Measurements from ENCODE around the gene FAM114A1.

Gene FAM114A1

DNA sequence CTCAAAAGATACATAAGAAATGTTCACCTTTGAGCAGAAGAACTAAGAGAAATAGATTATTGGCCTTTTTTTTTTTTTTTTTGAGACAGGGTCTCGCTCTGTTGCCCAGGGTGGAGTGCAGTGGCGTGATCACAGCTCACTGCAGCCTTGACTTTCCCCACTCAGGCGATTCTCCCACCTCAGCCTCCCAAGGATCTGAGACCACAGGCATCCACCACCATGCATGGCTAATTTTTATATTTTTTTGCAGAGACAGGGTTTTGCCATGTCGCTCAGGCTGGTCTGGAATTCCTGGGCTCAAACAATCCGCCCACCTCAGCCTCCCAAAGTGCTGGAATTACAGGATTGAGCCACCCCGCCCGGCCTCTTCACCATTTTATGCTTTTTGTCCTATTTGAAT, 8.1 kb upstream of the FAM114A1 start:
- DNase-seq (no peak), ATAC-seq (no peak)

DNA sequence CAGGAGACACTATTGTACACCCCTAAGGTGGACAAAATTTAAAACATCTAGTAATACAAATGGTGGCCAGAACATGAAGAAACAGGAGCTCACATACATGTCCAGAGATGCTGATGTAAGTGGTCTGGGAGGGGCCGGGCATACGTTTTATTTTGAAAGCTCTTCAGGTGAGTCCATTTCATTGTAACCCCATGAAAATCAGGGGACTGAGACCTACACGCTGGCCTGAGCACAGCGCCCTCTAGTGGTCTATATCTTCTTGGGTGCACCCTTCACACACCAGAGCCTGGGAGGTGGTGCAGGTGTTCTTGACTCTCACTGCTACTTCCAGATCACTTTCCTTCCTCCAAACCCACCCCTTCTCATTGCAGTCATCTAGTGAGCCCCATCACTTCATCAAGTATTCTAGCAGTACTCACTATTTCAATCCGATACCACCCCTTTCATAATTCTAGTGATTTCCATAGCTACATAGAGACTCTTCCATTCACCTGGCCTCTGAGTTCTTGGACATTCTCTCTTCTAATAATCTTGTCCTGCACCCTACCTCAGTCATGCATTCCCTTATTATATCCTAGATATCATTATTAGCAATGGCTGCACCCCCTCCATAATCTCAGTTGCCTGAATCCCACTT, 6.7 kb upstream of the FAM114A1 start:
- DNase-seq = peak; percentile 64

DNA sequence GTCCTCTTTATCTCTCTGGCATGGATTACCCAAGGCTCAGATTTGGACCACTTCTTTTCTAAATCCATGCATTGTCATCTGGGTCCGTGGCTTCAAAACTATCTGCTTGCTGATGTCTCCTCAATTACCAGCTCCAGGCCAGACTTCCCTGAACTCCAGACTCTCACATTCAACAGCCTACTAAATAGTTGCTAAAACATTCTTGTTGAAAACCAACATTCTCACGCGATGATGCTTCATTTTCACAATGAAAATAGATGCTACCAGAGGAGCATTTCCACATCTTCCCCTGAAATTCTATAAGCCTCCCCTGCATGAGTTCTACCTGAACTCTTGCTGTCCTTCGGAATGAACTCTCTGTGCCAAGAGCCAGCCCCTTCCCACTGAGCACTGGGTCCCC, 5.8 kb upstream of the FAM114A1 start:
- ATAC-seq = no peak
- DNase-seq = no peak

More for the DNA sequence above, 6.7 kb upstream of the FAM114A1 start:
- no peak for ATAC-seq

DNA sequence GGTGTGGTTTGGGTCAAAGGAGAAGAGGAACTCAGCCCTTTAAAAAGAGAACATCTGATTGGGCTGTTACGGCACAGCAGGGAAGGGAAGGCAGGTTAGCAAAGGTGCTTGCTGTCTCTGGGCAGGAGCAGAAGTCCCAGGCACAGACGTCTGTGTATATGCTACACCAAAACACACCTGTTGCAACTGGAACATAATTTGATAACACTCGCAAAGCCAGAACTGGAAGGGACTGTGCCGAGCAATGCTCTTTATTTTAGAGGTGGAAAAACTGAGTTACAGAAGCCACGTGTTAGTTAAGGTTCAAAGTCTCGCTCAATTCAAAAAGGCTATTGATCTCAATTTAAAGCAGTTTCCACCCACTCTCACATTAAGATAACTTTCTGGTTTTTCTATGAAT, 2.2 kb upstream of the FAM114A1 start:
- DNase-seq (no peak), ATAC-seq (peak; percentile 38)

DNA sequence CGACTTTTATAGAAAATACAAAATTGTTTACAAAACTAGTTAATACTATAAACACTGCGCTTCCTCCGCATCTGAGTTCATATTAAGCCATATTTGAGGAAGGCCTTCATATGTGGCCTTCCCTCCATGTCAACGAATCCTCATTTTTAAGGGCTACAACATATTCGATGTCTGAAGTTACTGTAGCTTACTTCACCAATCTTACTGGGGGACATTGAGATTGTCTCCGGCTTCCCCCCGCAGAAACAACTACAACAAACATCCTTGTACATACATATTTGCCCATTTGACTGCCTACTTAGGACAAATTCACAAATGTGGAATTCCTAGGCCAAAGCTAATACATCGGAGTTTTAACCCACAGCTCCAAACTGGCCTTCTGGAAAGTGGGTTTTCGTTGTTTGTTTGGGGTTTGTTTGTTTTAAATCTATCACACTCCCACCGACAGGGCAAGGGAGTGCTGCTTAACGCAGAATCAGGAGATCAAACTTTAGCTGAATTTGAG, 581 bp upstream of the FAM114A1 start:
- DNase-seq = no peak
- ATAC-seq = no peak

DNA sequence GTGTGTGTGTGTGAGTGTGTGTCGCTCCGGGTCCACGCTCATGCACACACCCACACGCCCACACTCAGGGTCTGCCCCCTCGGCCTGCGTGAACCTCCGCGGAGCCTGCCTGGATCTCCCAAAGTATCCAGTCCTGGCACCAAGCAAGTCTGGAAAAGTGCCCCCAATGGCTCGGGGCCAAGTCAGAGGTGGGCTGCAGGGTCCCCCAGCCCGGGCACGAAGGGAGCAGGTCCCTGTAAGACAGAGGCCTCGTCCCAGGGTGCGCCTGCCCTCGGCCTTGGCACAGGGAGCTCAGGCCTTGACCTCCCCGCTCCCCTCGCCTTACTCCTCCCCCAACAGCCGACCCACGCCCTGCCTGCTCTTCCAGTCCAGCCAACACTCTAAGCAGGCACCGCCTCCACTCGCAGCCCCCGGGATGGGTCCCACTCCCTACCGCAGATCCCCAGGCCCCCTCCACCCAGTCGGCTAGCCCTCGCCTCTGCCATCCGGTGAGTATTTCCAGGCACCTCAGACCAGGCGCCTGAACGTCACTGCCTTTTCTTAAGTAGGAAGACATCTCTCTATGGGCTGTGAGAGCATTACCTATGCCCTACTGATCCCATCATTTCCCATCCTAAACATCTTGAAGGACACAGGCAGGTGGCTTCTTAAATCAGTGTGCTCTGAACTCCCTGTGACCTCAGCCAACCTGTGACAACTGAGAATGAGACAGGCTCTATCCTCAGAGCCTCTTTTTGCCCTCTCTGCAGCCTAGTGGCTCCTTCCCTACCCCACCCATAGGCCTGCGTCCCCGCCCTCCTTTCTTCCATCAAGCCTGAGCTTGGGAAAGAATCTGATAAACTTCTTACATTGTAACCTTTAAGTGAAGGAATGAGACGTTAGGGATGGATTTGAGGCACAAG, 704 bp downstream of the FAM114A1 start:
- no peak for DNase-seq
- peak; percentile 12 for ATAC-seq

DNA sequence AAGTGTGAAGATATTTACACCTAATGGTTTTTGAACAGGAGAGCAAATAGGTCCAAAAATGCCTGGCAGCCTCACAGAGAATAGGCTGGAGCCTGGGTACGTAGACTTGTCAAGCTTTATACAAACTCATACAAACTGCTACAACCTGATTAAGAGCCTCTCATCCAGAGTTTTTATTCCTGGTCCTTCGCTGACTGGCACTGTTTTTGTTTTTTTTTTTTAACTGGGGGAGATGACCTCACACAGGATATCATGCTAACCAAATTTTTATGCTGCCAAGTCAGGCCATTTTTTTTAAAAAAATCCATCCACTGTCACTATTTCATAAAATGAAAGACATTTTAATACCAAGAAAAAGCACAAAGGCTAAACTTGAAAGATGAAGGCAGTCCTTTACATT, 1.9 kb downstream of the FAM114A1 start:
- no peak for DNase-seq
- ATAC-seq = no peak

DNA sequence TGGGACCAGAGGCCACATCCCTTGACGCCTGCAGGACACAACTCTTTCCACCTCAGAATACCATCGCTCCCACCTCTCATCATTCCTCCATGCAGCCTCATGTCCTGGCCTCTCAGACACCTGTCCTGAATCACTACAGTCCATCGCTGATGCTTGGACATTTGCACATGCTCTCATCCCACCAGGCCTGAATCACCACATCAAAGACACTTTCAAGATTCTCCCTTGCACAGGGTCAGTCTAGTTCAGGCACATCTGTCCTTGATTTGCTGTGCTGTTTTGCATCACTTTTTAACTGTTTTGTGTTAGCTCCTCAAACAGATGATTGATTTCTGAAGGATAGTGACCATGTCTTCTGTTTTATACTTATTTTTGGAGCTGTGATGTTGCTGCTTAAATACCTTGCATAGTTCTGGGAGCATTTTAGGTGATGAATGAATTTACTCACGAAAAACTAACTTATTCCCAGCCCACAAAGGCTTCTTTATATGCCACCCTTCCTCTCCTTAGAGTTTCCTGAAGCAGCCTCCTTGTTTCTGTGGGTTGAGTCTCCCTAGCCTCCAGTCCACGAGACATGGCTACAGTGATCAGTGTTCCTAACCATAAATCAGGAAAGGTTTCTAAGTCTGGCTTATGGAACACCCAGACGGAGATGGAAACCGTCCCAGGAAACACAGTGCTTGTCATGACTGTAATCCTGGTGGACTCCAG, 2.6 kb downstream of the FAM114A1 start:
- no peak for ATAC-seq

DNA sequence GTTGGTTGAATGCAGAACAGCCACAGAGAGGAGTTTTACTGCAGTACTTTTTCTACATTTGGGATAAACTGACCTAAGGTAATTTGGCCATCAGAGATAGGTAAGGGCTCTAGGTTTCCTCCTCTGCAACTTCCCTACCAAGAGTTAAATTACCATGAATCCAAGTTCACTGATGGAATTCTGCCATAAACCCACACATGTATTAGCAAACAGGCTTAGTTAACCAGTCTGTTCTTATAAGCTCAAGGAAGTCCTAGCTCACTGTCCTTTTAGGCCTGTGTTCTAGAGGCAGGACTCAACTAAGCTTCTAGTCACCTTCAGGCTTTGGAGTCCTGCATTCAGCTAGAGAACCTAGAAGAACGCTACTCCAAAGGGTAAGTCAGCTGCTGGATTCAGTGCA, 4.0 kb downstream of the FAM114A1 start:
- no peak for DNase-seq
- ATAC-seq = no peak

More for the DNA sequence above, 2.6 kb downstream of the FAM114A1 start:
- DNase-seq = no peak

DNA sequence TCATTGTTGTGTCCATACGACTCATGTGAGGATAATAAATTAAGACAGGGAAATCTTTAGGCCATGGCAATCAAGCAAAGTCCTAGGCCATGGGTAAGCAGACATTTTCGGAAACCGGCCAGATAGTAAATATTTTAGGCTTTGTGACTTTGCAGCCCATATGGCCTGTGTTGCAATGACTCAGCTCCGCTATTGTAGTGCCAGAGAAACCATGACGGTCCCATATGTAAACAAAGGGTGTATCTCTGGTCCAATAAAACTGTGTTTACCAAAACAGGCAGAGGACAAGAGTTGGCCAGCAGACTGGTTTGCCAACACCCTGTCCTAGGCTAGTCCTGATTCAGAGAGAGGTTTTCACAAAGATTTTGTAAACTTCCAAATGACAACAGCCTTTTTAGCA, 5.0 kb downstream of the FAM114A1 start:
- ATAC-seq (no peak), DNase-seq (no peak)

DNA sequence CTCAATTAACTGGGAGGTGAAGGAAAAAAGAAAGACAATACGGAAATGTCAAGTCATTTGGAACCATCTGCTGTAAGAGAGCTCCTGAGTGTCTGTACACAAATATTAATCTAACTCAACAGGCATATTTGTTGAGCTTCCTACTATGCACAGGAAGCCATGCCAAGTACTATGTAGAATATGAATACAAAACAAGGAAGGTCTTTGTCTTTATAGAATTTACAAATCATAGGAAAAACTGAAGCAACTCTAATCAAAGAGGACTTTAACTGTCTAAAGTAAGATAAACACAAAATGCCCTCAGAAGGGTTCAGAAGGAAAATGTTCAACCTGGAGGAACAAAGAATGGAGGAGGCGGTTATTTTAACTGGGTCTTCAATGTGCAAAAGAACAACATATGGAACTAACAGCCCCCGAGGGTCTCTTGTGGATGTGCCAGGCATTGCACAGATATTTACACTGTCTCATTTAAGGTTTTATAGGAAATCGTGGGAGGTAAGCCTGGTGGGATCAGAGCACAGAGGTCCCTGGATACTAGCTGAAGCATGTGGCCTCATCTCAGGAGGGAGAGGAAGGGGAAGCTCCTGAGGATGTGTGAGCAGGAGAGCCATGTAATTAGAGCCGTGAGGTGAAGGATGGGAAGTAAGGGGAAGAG, 5.8 kb downstream of the FAM114A1 start:
- no peak for ATAC-seq
- no peak for DNase-seq

DNA sequence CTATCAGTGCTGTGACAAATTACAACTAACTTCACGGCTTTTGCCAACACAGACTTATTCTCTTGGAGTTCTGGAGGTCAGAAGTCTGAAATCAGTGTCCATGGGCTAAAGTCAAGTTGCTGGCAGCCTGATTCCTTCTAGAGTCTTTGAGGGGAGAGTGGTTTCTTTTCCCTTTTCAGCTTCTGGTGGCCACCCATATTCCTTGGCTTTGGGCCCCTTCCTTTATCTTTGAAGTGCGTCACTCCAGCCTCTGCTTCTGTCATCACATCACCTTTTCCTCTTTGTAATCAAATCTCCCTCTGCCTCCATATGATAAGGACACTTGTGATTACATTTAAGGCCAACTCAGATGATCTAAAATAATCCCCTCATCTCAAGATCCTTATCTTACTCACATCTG, 9.0 kb downstream of the FAM114A1 start:
- DNase-seq (no peak), ATAC-seq (no peak)

DNA sequence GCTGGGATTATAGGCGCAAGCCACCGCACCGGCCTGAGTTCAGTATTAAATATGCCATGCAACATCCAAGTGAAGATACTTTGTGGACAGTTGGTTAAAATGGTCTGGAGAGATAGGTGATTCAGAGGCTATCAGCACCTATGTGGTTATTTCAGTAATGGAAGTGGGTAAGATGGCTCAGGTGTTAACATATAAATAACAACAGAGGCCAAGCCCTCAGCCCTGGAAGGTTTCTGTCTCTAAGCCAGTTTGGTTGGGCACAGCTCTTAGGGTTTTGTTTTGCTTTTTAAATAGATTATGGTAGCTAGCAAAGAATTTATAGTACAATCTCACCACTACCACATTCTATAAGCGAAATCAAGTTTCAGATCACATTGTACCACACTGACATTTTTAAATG, 16.6 kb downstream of the FAM114A1 start:
- ATAC-seq = no peak
- no peak for DNase-seq

DNA sequence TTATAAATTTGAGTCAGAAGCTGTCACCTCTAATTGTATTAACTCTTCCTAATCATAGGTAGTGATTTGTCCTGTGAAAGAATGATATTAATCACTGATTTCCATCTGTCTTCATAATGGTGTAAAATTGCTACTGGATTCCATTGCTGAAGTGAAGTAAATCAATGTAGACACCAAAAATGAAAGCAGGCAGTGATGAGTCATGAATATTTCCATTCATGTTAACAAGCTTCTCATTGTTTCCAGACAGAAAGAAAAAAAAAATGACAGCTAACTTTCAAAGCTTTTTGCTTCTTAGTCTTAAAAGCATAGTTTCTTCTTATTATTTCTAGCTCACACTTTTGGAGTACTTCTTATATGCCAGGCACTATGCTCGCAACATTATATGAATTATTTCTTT, 21.5 kb downstream of the FAM114A1 start:
- peak; percentile 50 for ATAC-seq
- DNase-seq = no peak

DNA sequence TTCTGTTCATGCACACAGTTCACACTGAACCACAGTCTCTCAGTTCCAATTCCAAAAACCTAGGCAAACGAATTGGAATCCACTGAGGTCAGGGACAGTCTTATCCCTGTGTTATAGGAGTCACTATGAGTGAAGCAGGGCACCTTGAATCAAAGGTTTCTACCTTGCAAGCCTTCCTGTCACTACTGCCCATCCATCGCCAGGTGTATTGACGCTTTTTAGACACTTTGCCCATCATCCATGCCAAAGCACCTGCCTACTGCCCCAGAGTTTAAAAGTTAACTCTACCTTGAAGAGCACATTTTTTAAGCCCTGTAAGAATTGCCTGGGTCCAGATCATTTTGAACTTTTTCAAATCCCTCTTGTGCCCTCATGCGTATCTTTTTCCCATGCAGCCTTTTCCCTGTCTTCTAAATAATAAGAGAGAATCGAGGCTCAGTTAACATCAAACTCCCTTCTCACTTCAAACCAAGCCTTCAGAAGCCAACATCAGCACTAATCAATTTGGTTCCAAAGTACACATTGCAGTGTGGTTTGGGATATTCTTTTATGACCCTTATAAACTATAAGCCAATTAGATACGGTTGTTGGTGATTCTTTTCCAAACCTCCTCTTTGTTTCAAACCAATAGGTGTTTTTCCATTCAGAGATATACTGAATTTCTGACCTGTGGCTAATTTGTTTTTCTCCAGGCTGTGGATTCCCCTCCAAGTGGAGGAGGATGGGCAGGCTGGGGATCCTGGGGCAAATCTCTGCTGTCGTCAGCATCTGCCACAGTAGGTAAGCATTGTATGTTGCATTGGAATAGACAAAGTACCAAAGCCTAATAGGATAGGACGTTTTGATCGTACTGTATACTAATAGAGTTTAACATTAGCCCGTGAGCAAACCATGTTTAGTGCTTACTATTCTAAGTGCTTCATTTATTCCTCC, 23.7 kb downstream of the FAM114A1 start:
- ATAC-seq (no peak), DNase-seq (no peak)

DNA sequence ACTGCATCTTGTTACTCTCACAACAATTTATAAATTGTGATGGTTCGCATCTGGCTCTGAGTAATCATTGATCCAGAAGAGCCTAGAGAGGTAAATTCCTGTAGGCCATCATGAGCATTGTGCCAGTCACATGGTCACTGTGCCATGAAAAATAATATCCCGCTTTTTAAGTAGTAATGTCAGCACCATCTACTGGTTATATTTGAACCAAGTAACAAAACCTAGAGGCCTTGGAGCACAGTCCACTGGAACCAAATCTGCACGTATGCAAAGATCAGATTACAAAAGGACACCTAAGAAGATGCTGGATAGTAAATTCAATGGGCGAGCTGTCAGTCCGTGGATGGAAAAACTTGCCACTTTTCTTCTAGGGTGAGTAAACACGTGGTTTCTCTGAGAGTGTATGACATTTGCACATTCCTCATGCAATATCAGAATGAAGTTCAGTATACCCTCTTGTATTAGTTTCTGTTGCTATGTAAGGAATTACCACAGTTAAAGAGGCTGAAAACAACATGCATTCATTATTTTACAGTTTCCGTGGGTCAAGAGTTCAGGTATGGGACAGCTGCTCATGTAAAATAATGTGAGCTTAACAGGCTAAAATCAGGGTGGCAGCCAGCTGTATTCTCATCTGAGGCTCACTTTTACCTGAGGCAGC, 26.8 kb downstream of the FAM114A1 start:
- ATAC-seq = peak; percentile 65

DNA sequence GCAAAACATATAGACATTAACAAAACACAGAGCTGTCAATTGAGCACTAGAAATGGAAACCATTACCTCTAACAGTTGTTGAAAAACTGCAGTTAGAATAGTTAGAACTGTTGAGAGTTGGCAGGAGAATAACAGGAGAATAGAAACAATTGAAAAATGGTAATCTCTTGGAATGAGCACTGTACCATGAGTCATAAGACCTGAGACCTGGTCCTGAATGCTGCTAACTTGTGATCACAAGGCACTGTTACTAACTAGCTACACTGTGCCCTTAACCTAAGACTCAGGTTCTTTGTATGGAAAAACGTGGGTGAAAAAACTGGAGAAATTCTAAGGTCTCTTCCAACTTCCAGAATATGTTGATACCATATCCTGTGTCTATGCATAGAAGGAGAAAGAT, 29.3 kb downstream of the FAM114A1 start:
- DNase-seq (no peak), ATAC-seq (peak; percentile 25)

More for the DNA sequence above, 26.8 kb downstream of the FAM114A1 start:
- DNase-seq = peak; percentile 9

DNA sequence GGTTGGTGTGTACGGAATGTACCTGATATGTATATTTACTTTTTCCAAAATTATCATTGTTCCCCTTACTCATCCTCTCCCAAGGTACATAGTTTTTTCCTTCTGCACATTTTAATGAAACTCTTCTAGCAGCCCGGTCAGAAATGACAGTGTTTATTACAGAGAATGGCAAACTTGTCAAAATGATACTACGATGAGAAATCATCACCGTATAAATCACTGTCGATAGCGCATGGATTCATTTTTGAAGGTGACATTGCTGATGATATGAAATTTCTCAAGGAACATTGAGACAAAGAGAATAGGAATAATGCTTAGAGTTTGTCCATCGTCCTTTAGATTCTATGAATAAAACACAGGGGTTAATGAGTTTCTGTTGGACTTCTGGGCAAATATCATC, 30.6 kb downstream of the FAM114A1 start:
- DNase-seq = no peak
- ATAC-seq = no peak

DNA sequence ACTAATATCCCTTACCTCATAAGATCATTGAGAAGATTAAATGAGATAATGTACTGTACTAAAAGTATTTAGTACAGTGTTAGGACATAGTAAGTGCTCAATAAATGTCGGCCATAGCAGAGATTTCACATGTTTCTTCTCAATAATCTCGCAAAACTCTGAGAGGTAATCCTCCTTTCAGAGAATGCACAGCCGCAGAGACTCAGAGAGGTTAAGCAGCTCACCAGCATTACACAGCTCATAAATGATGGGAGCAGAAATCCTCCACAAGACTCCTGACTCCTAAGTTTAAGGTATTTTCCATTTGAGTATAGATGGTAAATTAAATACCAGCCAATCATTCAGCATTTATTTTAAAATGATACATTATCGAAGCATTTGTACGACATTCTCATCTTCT, 34.6 kb downstream of the FAM114A1 start:
- no peak for ATAC-seq
- DNase-seq = no peak

DNA sequence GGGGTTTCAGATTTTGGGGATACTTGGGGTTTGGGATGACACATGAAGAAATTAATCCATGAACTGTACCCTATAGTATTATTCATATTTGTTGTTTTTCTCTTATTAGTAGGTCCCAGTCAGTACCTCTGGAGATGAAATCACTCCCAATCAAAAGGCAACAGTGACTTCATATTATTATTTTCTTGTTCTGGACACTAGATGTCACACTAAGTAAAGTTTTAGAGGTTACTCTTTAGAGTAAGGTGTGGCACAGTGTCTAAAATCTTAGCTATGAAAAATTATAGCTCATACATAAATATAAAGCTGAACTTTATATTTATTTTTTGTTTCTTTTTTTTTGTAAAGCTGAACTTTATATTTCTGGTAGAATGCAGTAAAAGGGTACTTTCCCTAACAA, 35.1 kb downstream of the FAM114A1 start:
- DNase-seq = no peak
- ATAC-seq = peak; percentile 57
